ENCODE measurements around the gene TBXAS1.

DNA sequence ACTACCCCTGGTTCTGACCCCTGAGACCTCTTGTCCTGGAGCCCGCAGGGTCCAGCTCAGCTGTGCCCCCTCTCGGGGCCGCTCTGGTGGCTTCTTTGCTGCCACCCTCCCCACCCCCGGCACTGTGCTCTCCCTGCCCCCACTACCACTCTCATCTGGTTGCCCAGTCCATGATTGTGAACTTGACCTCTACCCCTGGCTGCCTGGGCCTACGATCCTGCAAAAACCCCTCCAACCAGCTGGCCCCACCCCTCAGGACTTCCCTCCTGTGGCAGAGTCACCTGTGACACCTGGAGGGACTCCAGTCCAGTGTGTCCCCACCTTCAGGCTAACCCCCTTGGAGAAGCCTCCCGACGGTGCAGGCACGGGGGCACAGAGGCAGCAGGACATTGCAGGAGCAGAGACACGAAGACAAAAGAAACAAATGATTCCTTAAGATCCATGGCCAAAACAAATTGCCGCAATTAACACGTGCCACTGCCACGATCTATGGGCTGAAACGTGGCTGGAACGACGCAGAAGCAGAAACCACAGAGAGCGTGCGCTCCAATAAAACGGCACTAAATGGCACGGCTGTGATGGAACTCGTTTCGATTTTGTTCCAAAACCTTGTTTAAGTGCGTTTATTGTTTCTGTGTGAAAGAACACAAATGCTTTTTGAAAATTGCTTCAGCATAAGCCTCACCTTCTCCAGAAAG lies 161.7 kb downstream of the TBXAS1 start:
- TF ChIP-seq, protein P1, sequence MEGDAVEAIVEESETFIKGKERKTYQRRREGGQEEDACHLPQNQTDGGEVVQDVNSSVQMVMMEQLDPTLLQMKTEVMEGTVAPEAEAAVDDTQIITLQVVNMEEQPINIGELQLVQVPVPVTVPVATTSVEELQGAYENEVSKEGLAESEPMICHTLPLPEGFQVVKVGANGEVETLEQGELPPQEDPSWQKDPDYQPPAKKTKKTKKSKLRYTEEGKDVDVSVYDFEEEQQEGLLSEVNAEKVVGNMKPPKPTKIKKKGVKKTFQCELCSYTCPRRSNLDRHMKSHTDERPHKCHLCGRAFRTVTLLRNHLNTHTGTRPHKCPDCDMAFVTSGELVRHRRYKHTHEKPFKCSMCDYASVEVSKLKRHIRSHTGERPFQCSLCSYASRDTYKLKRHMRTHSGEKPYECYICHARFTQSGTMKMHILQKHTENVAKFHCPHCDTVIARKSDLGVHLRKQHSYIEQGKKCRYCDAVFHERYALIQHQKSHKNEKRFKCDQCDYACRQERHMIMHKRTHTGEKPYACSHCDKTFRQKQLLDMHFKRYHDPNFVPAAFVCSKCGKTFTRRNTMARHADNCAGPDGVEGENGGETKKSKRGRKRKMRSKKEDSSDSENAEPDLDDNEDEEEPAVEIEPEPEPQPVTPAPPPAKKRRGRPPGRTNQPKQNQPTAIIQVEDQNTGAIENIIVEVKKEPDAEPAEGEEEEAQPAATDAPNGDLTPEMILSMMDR (IDR thresholded peaks at IDR 0.05) = no peak
- TF ChIP-seq POLR2A (IDR thresholded peaks at IDR 0.05) = no peak

Measured in heart left ventricle (tissue), 13 donors.